CD4-positive, alpha-beta T cell treated with Interleukin-6 at 100 ng/mL for 8 hours (primary cell): ENCODE results near the gene GOLGA3.
"Not testable (repeated sequence)": the region's sequence is repeated elsewhere in the genome, so short reads cannot be mapped to it uniquely, and the experiment has no call there.

Experiments used
- DNase-seq: peaks from one replicate; pipeline ENCODE4 v3.0.0-alpha.2; 2020; ENCODE audit warnings: mixed read lengths, low spot score

The GOLGA3 gene

DNA sequence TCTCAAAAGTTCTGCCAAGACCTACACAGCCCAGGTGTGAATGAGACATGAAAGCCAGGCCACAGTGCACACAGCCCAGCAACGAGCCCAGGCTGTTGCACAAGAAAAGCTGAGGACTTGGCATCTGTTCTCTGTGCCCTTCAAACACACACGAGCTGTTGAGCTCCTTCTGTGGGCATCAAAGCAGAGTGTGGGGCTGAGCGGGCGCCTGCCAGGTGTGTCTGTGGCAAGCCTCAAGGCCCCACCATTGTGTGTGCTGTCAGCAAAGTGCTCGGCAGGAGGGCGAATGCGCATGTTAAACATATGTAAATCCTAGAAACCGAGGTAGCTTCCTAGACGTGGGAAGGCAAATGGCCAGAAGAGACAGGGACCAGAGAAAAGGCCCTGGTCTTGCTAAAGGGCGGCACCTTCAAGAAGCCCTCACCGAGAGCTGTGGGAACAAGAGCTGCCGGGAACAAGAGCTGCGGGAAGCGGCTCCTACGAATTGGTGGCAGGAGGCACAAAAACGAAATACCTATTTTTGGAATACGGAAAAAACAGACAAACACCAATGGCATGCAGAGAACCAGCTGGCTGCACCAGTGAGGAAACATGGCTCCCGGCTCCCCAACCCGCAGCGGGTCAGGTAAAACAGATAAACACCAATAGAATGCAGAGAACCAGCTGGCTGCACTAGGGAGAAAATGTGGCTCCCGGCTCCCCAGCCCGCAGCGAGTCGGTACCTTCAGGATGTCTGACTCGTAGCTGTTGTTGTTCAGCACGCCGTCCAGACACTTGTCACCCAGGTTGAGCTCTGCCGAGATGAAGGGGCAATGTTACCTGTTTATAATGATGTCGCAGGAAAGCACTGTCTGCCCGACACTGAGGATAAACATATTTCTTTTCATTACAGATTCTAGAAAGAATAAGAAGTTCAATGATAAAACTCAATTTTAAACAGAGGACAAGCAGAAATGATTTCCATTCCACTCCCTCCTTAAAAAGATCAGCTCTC lies 19.0 kb upstream of the GOLGA3 start:
- DNase-seq, result no peak

DNA sequence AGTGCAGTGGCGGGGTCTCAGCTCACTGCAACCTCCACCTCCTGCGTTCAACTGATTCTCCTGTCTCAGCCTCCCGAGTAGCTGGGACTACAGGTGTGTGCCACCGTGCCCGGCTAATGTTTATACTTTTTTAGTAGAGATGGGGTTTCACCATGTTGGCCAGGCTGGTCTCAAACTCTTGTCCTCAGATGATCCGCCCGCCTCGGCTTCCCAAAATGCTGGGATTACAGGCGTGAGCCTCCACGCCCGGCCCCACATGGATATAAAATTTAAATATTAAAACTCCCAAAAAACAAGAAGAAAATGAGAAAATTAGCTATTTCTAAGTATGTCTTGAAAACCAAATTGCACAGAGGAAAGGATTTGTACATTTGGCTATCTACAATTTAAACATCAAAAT lies 16.0 kb upstream of the GOLGA3 start:
- not testable (repeated sequence) for DNase-seq

DNA sequence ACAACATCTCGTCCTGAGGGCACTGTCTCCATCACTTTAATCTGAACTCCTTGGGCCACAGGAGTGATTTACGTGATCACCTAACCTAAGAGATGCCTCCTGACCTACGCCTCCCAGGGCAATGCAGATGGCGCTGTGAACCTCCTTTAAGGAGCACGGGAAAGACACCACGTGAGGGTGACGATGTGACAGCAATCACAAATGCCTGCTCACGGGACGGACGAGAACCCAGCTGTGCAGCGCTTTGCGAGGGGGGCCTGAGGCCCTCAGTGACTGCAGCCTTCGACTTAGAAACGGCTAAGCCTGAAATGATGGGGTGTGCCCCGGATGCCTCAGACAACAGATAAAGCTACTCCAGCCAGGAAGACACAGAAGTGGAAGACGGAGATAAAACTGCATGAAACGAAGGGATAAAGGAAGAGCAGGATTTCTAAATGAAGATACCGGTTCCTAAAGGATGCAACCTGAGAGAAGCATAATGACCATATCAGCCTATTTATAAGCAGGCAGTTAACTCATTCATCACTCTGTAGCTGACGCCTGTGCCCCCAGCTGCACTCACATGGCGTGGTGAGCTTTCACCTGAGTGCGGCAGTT lies 13.9 kb upstream of the GOLGA3 start:
- no peak for DNase-seq

DNA sequence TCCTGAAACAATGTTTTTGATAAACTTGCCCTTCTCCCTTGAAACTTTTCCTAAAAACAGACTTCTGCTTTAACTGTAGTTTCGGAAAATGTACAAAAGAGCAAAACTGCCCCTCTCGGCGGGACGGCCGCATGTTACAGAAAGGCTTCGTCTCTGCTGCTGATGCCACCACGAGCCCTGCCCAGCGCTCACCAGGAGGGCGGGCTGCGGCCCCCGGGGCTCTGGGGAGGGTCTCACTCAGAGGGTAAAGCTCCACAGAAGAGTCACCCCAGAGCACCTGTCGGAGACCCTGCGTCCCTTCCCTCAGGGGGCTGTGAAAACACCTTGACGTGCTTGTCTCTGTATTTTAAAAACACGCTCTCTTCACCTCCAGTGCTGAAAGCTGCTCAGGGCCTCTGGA lies 12.5 kb upstream of the GOLGA3 start:
- DNase-seq, result no peak

DNA sequence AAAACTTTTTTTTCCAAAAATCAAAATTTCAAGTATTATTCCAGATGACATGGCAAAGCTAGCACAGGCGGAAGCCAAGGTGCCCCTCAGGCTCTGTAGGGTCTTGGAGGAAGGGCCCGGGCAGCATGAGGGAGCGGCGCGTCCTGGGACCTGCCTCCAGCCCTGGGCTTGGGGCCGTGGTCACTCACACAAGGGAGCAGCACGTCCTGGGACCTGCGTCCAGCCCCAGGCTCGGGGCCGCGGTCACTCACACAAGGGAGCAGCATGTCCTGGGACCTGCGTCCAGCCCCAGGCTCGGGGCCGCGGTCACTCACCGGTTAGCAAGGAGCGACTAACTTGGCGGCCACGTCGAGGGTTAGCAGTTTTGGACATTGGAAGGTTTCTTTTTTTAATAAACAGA lies 11.9 kb upstream of the GOLGA3 start:
- no peak for DNase-seq

DNA sequence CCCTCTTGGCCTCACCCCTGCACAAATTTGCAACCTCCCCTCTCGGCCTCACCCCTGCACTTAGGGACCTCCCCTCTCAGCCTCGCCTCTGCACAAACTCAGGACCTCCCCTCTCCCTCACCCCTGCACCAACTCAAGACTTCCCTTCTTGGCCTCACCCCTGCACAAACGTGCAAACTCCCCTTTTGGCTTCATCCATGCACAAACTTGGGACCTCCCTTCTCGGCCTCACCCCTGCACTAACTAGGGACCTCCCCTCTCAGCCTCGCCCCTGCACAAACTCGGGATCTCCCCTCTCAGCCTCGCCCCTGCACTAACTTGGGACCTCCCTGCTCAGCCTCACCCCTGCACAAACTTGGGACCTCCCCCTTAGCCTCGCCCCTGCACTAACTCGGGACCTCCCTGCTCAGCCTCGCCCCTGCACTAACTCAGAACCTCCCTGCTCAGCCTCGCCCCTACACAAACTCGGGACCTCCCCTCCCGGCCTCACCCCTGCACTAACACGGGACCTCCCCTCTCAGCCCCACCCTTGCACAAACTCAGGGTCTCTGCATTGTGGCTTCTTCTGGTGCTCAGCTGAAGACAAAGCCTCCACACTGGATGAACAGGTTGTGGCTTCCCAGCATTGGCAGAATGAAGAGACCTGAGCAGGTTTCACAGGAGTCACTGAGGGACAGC lies 11.0 kb upstream of the GOLGA3 start:
- no peak for DNase-seq

DNA sequence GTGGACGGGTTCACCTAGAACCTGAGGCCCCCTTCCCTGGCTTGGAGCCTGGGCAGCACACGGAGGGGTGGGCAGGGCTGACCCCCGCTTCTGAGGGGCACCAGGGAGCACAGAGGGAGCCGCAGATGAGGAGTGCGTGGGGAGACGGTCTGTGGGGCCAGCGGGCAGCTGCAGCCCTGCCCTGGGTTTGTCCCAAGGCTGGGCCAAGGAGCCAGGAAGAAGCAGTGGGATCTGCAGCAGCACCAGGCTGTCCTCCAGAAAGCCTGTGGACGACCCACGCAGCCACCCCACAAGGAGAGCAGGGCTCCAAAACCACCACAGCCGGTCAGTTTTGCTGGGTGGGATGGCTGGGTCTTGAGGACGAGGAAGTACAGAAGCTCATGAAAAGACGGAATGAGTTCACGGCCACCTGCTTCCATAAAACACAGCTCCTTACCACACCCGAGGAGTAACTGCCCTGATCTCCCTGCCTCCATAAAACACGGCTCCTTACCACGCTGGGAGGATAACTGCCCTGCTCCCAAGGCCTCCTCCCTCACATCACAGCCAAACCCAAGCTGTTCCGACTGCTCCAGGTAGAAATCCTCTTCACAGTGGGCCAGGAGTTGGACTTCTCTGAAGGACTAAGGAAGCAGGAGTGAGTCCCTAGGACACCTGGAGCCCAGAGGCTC lies 9.9 kb upstream of the GOLGA3 start:
- no peak for DNase-seq

DNA sequence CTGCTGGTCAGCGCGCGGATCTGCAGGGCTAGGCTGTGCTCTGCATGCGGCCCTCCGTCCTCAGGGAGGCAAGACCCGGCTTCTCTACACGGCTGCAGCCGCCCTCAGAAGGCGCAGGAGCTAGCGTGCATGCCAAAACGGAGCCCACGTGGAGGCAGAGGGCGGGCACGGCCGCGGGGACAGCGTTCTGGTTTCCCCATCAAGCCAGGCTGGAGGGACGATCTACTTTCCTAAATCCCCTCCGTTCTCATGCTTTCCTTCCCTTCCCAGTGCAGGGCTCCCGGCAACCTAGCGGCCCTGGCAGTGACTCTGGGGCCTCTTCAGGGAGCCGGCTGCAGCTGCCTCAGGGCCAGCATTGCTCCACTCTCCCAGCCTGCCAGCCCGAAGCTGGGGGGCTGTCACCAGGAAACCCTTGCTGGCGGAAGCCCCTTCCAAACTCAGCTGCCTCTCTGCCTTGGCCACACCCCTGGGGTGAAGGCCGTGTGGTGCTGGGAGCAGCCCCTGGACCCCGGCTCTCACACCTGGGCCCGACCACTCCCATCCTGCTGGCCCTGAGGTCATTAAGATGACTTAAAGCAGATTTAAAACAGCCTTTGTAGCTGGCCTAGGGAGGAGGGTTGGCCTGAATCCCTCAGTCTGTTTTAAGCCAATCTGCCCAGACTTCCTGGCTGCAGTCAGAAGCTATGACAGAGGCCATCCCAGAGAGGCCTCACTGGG lies 9.2 kb upstream of the GOLGA3 start:
- no peak for DNase-seq

DNA sequence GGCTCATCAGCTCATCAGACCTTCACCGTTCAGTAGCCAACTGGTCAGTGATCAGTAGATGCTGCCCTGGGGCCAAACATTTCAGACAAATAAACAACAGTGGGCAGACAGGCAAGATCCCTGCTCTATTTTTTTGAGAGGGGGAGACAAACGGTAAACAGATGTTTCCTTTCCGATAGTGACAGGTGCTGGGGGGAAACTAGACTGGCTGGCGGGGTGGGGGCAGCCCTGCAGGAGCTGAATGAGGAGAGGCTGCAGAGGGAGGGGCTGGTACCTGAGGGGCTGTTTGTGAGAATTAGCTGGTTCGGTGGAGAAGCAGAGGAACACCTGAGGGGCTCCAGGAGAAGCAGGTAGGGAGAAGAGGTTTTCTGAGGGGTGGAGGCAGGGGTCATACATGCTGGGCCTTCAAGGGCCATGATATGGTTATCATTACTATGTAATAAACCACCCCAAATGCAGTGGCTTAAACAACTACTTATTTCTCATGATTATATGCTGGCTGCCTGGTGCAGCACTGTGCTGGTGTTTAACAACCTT lies 8.2 kb upstream of the GOLGA3 start:
- no peak for DNase-seq

DNA sequence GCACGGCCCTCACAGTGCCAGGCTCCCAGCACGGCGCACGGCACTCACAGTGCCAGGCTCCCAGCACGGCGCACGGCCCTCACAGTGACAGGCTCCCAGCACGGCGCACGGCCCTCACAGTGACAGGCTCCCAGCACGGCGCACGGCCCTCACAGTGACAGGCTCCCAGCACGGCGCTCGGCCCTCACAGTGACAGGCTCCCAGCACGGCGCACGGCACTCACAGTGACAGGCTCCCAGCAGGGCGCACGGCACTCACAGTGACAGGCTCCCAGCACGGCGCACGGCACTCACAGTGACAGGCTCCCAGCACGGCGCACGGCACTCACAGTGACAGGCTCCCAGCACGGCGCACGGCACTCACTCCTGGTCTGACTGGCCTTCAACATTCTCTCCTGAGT lies 7.6 kb upstream of the GOLGA3 start:
- DNase-seq, result not testable (repeated sequence)

DNA sequence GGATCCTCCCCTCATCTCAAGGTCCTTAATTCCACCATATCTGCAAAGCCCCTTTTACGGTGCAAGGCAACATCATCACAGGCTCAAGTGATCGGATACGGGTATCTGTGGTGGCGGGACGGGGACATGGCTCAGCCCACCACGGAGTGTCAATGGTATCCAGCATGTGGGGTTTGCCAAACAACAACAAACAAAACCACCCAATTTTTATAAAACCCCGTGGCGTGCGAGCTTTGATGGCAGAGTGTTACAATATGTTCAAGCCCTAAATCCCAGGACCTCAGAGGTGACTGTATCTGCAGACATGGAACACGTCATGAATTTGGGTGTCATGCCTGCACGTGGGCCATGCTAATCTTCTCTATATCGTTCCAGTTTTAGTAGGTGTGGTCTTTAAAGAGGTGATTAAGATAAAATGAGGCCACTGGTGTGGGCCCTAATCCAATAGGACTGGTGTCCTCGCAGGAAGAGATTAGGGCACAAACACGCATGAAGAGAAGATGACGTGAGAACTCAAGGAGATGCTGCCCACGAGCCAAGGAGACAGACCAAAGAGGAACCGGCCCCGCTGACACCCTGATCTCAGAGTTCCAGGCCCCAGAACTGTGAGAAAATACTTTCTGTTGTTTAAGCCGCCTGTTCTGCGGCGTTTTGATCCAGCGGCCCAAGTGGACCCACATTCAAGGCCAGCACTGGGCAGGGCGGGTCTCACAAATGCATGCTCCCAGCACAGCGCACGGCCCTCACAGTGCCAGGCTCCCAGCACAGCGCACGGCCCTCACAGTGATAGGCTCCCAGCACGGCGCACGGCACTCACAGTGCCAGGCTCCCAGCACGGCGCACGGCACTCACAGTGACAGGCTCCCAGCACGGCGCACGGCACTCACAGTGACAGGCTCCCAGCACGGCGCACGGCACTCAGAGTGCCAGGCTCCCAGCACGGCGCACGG lies 6.7 kb upstream of the GOLGA3 start:
- DNase-seq, result no peak

DNA sequence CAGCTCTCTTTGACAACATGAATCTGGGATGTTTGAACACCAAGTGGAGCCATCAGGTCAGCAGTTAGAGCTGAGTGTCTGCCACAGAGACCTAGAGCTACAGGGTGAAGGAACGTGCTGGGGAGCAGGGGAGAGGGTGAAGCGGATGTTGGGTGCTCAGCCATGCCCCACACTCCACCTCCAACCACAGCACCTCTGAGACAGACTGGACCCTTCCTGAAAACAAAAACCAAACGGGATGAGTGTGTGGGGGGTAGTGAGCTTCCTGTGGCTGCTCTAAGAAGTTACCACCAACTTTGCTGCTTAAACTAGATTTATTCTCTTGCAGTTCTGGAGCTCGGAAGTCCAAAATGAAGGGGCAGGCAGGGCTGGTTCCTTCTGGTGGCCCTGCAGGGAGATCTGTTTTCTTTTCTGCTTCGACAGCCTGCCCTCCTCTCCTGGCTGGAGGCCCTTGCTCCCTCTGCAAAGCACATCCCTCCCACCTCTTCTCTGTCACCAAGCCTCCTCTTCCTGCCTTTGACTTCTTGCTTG lies 5.6 kb upstream of the GOLGA3 start:
- peak; percentile 57 for DNase-seq

DNA sequence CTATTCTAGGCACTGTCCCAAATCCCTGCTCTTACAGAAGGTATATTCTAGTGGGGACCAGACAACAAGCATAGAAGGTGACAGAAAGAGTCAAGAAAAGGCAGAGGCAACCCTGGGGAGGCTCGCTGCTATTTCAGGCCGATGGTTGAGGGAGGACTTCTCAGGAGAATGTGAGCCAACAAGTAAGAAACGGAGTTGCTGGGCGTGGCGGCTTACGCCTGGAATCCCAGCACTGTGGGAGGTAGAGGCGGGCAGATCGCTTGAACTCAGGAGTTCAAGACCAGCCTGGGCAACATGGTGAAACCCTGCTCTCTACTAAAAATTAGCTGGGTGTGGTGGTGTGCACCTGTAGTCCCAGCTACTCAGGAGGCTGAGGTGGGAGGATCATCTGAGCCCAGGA lies 4.7 kb upstream of the GOLGA3 start:
- DNase-seq, result no peak

DNA sequence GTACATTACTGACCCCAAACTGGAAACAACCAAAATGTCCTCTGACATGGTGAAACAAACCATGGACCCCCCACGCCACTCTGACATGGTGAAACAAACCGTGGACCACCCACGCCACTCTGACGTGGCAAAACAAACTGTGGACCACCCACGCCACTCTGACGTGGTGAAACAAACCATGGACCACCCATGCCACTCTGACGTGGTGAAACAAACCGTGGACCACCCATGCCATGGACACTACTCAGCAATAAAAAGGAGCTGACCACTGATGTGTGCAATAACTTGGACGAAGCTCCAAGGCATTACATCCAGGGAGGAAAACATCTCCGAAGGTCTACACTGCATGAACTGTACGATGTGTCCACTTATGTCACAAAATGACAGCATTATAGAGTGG lies 3.1 kb upstream of the GOLGA3 start:
- DNase-seq, result no peak

DNA sequence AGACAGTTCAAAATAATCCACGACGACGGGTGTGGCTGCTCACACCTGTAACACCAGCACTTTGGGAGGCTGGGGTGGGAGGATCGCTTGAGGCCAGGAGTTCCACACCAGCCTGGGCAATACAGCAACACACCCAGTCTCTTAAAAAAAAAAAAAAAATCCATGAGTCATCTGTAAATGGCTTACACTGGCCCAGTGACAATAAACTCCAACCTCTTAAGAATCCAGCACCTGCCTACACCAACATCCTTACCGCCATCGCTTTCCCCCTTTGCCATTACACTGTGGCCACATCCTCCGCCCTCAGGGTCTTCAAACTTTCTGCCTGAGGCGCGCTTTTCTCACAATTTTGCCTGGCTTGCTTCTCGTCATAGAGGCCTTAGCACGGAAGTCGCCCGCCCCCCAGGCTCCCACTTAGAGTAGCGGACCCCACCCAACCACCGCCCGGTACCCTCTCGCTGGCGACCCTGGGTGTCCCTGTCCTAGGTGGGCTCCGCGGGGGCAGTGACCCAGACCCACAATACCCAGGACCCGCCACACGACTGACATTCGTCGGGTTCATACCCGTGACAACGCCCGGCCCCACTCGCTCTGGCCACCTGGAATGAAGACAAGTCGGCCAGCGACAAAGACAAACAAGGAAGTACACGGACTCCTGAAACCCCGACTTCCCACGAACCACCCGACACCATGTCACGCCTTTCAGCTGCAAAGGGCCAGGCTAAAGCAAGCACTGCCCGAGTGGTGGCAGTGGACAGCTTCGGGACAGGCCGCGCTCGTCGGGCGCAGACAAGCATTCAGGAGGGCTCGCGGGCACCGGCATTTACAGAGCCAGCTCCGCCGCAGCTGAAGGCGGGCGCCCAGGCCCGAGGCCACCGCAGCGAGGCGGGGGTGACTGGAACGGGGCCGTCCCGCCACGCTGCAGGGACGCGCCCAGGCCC lies 636 bp downstream of the GOLGA3 start:
- DNase-seq, result no peak

DNA sequence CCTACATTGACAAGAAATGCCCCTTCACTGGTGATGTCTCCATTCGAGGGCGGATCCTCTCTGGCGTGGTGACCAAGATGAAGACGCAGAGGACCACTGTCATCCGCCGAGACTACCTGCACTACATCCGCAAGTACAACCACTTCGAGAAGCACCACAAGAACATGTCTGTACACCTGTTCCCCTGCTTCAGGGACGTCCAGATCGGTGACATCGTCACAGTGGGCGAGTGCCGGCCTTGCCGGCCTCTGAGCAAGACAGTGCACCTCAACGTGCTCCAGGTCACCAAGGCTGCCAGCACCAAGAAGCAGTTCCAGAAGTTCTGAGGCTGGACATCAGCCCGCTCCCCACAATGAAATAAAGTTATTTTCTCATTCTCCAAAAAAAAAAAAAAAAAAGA lies 2.8 kb downstream of the GOLGA3 start:
- no peak for DNase-seq

DNA sequence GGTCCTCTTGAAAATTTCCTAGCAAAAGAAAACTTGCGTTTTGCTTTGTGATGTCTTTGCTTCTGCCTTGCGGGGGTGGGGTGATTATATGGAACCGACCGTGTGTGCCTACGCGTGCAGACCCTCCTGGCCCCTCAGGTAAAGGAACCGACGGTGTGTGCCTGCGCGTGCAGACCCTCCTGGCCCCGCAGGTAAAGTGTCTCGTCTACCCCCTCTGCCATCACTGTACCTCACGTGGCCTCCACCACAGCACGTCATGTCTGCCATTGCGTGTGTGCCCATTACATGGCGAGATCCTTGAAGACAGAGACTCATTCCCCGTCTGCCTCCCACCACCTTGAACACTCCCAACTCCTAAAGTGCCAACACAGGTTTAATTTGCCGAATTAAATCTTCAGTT lies 3.6 kb downstream of the GOLGA3 start:
- DNase-seq, result no peak

DNA sequence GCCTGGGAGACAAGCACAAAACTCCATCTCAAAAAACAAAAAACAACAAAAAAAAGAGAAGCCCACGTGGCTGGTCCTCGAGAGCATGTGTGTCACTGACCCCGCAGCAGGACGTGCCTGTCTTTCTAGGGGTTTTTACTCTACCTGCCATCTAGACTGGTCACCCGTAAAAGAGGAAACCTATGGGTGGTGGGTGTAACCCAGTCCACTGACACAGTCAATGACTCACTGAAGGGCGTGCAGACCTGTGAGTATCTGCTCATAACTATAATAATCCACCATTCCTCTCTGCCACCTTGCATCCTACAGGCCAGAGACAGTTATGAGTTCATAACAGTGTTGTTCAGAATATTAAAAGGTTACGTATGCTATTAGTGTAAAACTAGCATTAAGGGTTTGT lies 4.6 kb downstream of the GOLGA3 start:
- DNase-seq, result no peak

DNA sequence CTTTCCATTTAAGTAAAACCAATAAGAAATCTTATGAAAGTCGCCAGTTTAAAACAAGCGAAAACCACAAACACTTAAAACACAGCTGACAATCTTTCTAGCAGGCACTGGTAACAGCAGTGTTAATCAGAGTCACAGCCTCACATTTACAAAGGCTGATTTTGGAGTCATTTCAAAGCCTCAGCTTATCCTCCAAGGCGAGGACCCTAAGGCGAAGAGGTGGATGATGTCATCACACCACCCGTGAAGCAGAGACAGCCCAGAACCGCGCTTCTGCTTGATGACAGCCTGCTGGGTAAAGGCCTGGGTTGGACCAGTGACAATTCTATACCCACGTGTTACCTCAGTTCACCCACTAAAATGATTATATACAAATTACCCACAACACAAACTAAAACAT lies 10.1 kb downstream of the GOLGA3 start:
- no peak for DNase-seq
